NCI-H2196 (cell line): ENCODE data around the gene ZYX.
"Not testable (repeated sequence)": the region's sequence is repeated elsewhere in the genome, so short reads cannot be mapped to it uniquely, and the experiment has no call there.

Experiments used
- DNase-seq: peaks from one replicate; lab custom pipeline; 2025; ENCODE audit not compliant: unreplicated experiment; lab: John Stamatoyannopoulos, UW

Gene ZYX

GRCh38 chr7:143384661-143385631 lies 3.8 kb downstream of the ZYX start:
- no peak for DNase-seq

GRCh38 chr7:143385891-143386781 lies 5.0 kb downstream of the ZYX start:
- no peak for DNase-seq

- DNase-seq = no peak
Observed at GRCh38 chr7:143387156-143387975, 6.2 kb downstream of the ZYX start.

DNA sequence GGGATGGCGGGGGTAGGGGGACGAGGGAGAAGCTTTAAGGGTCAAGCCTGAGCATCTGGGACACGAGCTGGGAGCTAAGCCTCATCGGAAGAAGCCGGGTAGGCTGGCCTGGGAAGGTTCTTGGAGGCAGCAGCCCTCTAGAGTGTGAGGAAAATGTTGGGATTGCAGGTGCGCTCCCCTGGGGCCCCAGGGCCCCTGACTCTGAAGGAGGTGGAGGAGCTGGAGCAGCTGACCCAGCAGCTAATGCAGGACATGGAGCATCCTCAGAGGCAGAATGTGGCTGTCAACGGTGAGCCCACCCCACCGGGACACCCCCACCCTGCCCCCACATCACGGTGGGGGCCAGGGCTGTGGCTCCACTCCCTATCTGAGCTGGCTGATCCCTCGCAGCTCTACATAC lies 6.9 kb downstream of the ZYX start:
- no peak for DNase-seq

GRCh38 chr7:143388491-143389101 lies 7.5 kb downstream of the ZYX start:
- DNase-seq = no peak

GRCh38 chr7:143389316-143390103 lies 8.4 kb downstream of the ZYX start:
- DNase-seq = no peak

- DNase-seq = no peak
Observed at GRCh38 chr7:143390104-143390772, 9.1 kb downstream of the ZYX start.

DNA sequence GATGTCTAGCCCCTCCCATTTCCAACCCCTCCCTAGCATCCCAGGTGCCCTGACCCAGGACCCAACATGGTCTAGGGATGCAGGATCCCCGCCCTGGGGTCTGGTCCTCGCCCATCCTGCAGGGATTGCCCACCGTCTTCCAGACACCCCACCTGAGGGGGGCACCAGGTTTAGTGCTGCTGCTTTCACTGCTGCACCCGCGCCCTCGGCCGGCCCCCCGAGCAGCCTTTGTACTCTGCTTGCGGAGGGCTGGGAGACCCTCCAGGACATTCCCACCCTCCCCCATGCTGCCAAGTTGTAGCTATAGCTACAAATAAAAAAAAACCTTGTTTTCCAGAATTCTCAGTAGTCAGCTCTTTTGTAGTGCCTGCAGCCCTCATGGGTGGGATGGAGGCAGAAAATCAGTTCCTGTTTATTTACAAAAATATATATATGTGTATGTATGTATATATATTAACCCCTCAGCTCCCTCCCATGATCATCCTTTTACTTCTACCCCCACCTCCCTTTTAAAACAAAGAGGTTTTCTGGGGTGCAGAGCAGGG lies 9.7 kb downstream of the ZYX start:
- DNase-seq = no peak

GRCh38 chr7:143391462-143392404 lies 10.6 kb downstream of the ZYX start:
- DNase-seq = no peak

- not testable (repeated sequence) for DNase-seq
Observed at GRCh38 chr7:143392427-143392826, 11.3 kb downstream of the ZYX start.

- no peak for DNase-seq
Observed at GRCh38 chr7:143392875-143393266, 11.7 kb downstream of the ZYX start.

DNA sequence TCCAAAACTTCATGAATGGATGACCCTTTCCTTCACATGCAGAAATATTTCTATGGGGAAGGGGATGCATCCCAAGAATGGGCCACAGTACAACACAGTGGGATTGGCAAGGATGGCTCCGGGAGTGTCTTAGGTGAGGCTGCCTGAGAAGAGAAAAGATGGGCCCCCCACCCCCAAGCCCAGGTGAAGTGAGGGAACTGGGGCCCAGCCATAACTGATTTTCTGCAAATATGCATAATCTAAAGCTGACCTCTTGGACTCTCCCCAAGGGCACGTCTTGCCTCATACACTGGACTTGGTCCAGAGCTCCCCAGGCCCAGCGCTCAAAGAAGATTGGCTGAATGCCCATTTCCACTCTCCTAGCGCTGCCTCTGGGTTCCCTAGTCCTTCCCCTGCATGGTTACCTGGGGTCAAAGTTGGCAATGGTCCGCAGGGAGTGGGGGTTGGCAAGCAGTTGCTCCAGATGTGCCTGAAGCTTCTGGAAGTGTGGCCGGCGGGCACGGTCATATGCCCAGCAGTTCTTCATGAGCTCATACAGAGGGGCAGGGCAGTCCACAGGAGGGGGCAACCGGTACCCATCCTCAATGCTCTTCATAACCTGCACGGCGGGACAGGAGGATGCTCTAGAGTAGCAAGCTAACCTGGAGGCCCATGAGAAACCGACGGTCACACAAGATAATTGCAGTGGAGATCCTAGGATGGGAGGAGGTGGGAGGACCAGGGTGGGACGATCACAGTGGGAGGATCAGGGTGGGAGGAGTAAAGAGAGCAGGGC lies 12.3 kb downstream of the ZYX start:
- DNase-seq = no peak

DNA sequence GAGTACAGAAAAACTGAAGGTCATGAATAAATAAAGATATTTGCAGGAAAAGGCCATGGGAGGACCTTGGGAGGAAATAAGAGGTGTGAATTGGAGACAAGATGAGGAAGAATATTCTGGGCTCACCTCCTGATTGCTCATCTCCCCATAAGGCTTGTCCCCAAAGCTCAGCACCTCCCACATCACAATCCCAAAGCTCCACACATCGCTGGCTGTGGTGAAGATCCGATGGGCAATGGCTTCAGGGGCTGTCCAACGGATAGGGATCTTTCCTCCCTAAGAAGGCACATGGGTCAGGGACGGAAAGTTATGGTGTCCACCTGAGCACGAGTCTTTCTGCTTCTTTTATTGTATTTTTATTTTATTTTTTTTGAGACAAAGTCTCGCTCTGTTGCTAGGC lies 12.9 kb downstream of the ZYX start:
- no peak for DNase-seq

- no peak for DNase-seq
Observed at GRCh38 chr7:143394777-143395176, 13.6 kb downstream of the ZYX start.

- no peak for DNase-seq
Observed at GRCh38 chr7:143395187-143396149, 14.3 kb downstream of the ZYX start.

DNA sequence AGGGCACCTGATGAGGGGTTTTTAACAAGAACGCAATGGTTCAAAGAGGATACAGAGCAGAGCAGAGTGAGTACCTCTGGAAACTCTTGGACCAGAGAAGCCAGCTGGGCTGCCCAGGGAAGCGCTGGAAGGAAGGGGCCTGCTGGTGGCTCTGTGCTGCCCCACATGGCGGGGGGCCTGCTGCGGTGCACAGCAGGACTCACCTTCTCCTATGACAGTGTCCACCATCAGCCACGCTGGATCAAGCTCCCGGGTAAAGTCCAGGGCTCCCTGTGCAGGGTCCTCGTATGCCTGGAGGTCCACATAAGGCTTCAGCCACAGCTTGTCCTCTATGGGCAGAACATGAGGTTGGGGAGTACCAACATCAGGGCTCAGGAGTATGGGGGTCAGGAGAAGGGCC lies 15.0 kb downstream of the ZYX start:
- no peak for DNase-seq
